Activated T-helper 2 cell treated with anti-CD3 and anti-CD28 coated beads, Interferon-gamma antibody, Interleukin-2, Interleukin-4, amounts not matched to agents 10 μg/mL and 5 μg/mL and 100 μg/mL, durations not matched to agents 14 hours and 24 hours and 36 hours (primary cell): ENCODE results near the gene DSG3. TPM values are rescaled to one million over a fixed set of nuclear protein-coding genes. Genes with fewer than 3 reads are reported as not detected.

Experiments
- DNase-seq: peaks from one replicate; pipeline ENCODE4 v3.0.0; 2021; ENCODE audit warnings: low spot score
- H3K27ac Mint-ChIP-seq: one replicate; pipeline ENCODE4 v1.8.0; 2021; ENCODE audit warnings: mixed read lengths
- H3K27me3 Mint-ChIP-seq: one replicate; pipeline ENCODE4 v1.8.0; 2021; ENCODE audit warnings: low read depth, mixed read lengths
- H3K36me3 Mint-ChIP-seq: one replicate; pipeline ENCODE4 v1.8.0; 2021; ENCODE audit warnings: low read depth, mixed read lengths
- H3K4me1 Mint-ChIP-seq: one replicate; pipeline ENCODE4 v1.8.0; 2021; ENCODE audit warnings: low read depth, mixed read lengths
- H3K4me3 Mint-ChIP-seq: one replicate; pipeline ENCODE4 v1.8.0; 2021; ENCODE audit warnings: low read depth, mild to moderate bottlenecking, moderate library complexity, mixed read lengths
- H3K9me3 Mint-ChIP-seq: one replicate; pipeline ENCODE4 v1.8.0; 2021; ENCODE audit warnings: mixed read lengths
- intact Hi-C: fragments of 100-400 bp; cut with micrococcal nuclease; formaldehyde crosslinking; loops from one replicate; pipeline ENCODE4 v1.15.1; 2023
- total RNA-seq: library from RNA; stranded (reverse); gene quantifications from 2 replicates; pipeline ENCODE4 v1.2.3, GENCODE V29; 2022

The DSG3 gene
- total RNA-seq, 1 donor from 2014 or later = not detected

GRCh38 chr18:31439807-31440325 is 7.7 kb upstream of the DSG3 start:
- Mint-ChIP-seq H3K27me3 (no peaks in the 10 kb centered on the region), H3K9me3 (no peaks in the 10 kb centered on the region), H3K27ac (no peak overlapping the region), H3K4me1 (no peaks in the 10 kb centered on the region), H3K4me3 (no peak overlapping the region), H3K36me3 (no peaks in the 10 kb centered on the region)
- intact Hi-C loops = no loop called here
- DNase-seq = no peak

- Mint-ChIP-seq H3K36me3 (no peaks in the 10 kb centered on the region), H3K27ac (no peak overlapping the region), H3K9me3 (no peaks in the 10 kb centered on the region), H3K27me3 (no peaks in the 10 kb centered on the region), H3K4me1 (no peaks in the 10 kb centered on the region), H3K4me3 (no peak overlapping the region)
- DNase-seq = no peak
- intact Hi-C loops = no loop called here
These were observed 6.8 kb upstream of the DSG3 start for GRCh38 chr18:31440787-31441186.

- H3K27me3 Mint-ChIP-seq = no peaks in the 10 kb centered on the region
- no peak for DNase-seq
- no peaks in the 10 kb centered on the region for H3K9me3 Mint-ChIP-seq
- H3K4me1 Mint-ChIP-seq = no peaks in the 10 kb centered on the region
- no peak overlapping the region for H3K4me3 Mint-ChIP-seq
- no peak overlapping the region for H3K27ac Mint-ChIP-seq
- H3K36me3 Mint-ChIP-seq = no peaks in the 10 kb centered on the region
- intact Hi-C loops = no loop called here
These were observed 6.0 kb upstream of the DSG3 start for GRCh38 chr18:31441493-31441892.

- H3K4me1 Mint-ChIP-seq = no peaks in the 10 kb centered on the region
- DNase-seq = no peak
- no peak overlapping the region for H3K27ac Mint-ChIP-seq
- H3K9me3 Mint-ChIP-seq = no peaks in the 10 kb centered on the region
- no peaks in the 10 kb centered on the region for H3K36me3 Mint-ChIP-seq
- no peak overlapping the region for H3K4me3 Mint-ChIP-seq
- H3K27me3 Mint-ChIP-seq = no peaks in the 10 kb centered on the region
- intact Hi-C loops = no loop called here
These were observed 3.4 kb upstream of the DSG3 start for GRCh38 chr18:31444142-31444541.

GRCh38 chr18:31445908-31446307 is 1.6 kb upstream of the DSG3 start:
- Mint-ChIP-seq H3K27me3 (no peaks in the 10 kb centered on the region), H3K27ac (no peak overlapping the region), H3K4me1 (no peaks in the 10 kb centered on the region), H3K4me3 (no peak overlapping the region), H3K36me3 (no peaks in the 10 kb centered on the region), H3K9me3 (no peaks in the 10 kb centered on the region)
- intact Hi-C loops = no loop called here
- DNase-seq = no peak

GRCh38 chr18:31446854-31447253 is 687 bp upstream of the DSG3 start:
- Mint-ChIP-seq H3K4me1 (no peaks in the 10 kb centered on the region), H3K27me3 (no peaks in the 10 kb centered on the region), H3K36me3 (no peaks in the 10 kb centered on the region), H3K27ac (no peak overlapping the region), H3K9me3 (no peaks in the 10 kb centered on the region), H3K4me3 (no peak overlapping the region)
- intact Hi-C loops = no loop called here
- DNase-seq = no peak

GRCh38 chr18:31450409-31450808 is 2.9 kb downstream of the DSG3 start:
- Mint-ChIP-seq H3K4me3 (no peak overlapping the region), H3K36me3 (no peaks in the 10 kb centered on the region), H3K27ac (no peak overlapping the region), H3K9me3 (no peaks in the 10 kb centered on the region), H3K27me3 (no peaks in the 10 kb centered on the region), H3K4me1 (no peaks in the 10 kb centered on the region)
- no peak for DNase-seq
- intact Hi-C loops = no loop called here

- H3K27ac Mint-ChIP-seq = no peak overlapping the region
- no peaks in the 10 kb centered on the region for H3K36me3 Mint-ChIP-seq
- intact Hi-C loops = no loop called here
- DNase-seq = no peak
- no peak overlapping the region for H3K4me3 Mint-ChIP-seq
- no peaks in the 10 kb centered on the region for H3K27me3 Mint-ChIP-seq
- no peaks in the 10 kb centered on the region for H3K4me1 Mint-ChIP-seq
- H3K9me3 Mint-ChIP-seq = no peaks in the 10 kb centered on the region
These were observed 4.1 kb downstream of the DSG3 start for GRCh38 chr18:31451625-31452024.

- no peak overlapping the region for H3K4me3 Mint-ChIP-seq
- no peaks in the 10 kb centered on the region for H3K4me1 Mint-ChIP-seq
- intact Hi-C loops = no loop called here
- no peak overlapping the region for H3K27ac Mint-ChIP-seq
- DNase-seq = no peak
- H3K36me3 Mint-ChIP-seq = no peaks in the 10 kb centered on the region
- H3K9me3 Mint-ChIP-seq = no peaks in the 10 kb centered on the region
- H3K27me3 Mint-ChIP-seq = no peaks in the 10 kb centered on the region
These were observed 6.6 kb downstream of the DSG3 start for GRCh38 chr18:31454066-31454708.

GRCh38 chr18:31469629-31470028 is 22.1 kb downstream of the DSG3 start:
- no peak overlapping the region for H3K4me3 Mint-ChIP-seq
- no peaks in the 10 kb centered on the region for H3K9me3 Mint-ChIP-seq
- DNase-seq = no peak
- H3K27ac Mint-ChIP-seq = no peak overlapping the region
- intact Hi-C loops = no loop called here
- no peaks in the 10 kb centered on the region for H3K4me1 Mint-ChIP-seq
- H3K36me3 Mint-ChIP-seq = no peaks in the 10 kb centered on the region
- no peaks in the 10 kb centered on the region for H3K27me3 Mint-ChIP-seq

GRCh38 chr18:31478688-31479087 is 31.1 kb downstream of the DSG3 start:
- no peaks in the 10 kb centered on the region for H3K36me3 Mint-ChIP-seq
- peaks cover 3% of the 10 kb centered on the region for H3K27me3 Mint-ChIP-seq
- H3K27ac Mint-ChIP-seq = no peak overlapping the region
- H3K4me3 Mint-ChIP-seq = no peak overlapping the region
- intact Hi-C loops = no loop called here
- no peak for DNase-seq
- no peaks in the 10 kb centered on the region for H3K9me3 Mint-ChIP-seq
- no peaks in the 10 kb centered on the region for H3K4me1 Mint-ChIP-seq

- intact Hi-C loops = no loop called here
- Mint-ChIP-seq H3K4me3 (no peak overlapping the region), H3K9me3 (no peaks in the 10 kb centered on the region), H3K27me3 (peaks cover 3% of the 10 kb centered on the region), H3K27ac (no peak overlapping the region), H3K4me1 (no peaks in the 10 kb centered on the region), H3K36me3 (no peaks in the 10 kb centered on the region)
- DNase-seq = no peak
These were observed 34.5 kb downstream of the DSG3 start for GRCh38 chr18:31482051-31482450.

GRCh38 chr18:31483396-31483795 is 35.9 kb downstream of the DSG3 start:
- DNase-seq = no peak
- no peak overlapping the region for H3K4me3 Mint-ChIP-seq
- intact Hi-C loops = no loop called here
- no peak overlapping the region for H3K27ac Mint-ChIP-seq
- peaks cover 3% of the 10 kb centered on the region for H3K27me3 Mint-ChIP-seq
- H3K36me3 Mint-ChIP-seq = no peaks in the 10 kb centered on the region
- no peaks in the 10 kb centered on the region for H3K9me3 Mint-ChIP-seq
- H3K4me1 Mint-ChIP-seq = no peaks in the 10 kb centered on the region

- intact Hi-C loops = no loop called here
- DNase-seq = no peak
- peaks cover 3% of the 10 kb centered on the region for H3K27me3 Mint-ChIP-seq
- H3K4me3 Mint-ChIP-seq = no peak overlapping the region
- H3K9me3 Mint-ChIP-seq = no peaks in the 10 kb centered on the region
- no peaks in the 10 kb centered on the region for H3K4me1 Mint-ChIP-seq
- no peak overlapping the region for H3K27ac Mint-ChIP-seq
- no peaks in the 10 kb centered on the region for H3K36me3 Mint-ChIP-seq
These were observed 36.9 kb downstream of the DSG3 start for GRCh38 chr18:31484461-31484860.
